AG08395 (cell line): Measurements from ENCODE around the gene RAB3IL1.
"Not testable (repeated sequence)": the region's sequence is repeated elsewhere in the genome, so short reads cannot be mapped to it uniquely, and the experiment has no call there.

Experiments used
- DNase-seq: peaks from one replicate; pipeline ENCODE4 v3.0.0; 2012; ENCODE audit warnings: mixed read lengths, low spot score

The RAB3IL1 gene

DNA sequence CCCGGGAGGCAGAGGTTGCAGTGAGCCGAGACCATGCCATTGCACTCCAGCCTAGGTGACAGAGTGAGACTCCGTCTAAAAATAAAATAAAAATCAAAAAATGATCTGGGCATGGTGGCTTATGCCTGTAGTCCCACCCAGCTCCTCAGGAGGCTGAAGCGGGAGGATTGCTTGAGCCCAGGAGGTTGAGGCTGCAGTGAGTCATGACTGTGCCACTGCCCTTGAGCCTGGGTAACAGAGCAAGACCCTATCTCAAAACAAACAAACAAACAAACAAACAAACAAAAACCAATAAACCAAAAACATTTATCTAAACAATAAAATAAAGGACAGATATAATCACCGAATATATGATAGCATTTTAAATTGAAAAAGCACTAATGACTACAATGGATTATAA lies 36.3 kb upstream of the RAB3IL1 start:
- not testable (repeated sequence) for DNase-seq

DNA sequence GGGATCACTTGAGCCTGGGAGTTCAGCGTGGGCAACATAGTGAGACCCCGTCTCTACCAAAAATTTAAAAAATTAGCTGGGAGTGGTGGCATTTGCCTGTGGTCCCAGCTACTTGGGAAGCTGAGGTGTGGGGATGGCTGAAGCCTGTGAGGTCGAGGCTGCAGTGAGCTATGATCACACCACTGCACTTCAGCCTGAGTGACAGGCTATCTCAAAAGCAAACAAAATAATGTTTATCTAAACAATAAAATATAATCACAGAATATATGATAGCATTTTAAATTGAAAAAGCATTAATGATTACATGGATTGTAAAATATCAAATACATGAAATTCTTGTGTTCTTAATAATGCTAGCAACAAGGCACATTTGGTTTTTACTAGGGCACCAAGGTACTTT lies 35.5 kb upstream of the RAB3IL1 start:
- no peak for DNase-seq

DNA sequence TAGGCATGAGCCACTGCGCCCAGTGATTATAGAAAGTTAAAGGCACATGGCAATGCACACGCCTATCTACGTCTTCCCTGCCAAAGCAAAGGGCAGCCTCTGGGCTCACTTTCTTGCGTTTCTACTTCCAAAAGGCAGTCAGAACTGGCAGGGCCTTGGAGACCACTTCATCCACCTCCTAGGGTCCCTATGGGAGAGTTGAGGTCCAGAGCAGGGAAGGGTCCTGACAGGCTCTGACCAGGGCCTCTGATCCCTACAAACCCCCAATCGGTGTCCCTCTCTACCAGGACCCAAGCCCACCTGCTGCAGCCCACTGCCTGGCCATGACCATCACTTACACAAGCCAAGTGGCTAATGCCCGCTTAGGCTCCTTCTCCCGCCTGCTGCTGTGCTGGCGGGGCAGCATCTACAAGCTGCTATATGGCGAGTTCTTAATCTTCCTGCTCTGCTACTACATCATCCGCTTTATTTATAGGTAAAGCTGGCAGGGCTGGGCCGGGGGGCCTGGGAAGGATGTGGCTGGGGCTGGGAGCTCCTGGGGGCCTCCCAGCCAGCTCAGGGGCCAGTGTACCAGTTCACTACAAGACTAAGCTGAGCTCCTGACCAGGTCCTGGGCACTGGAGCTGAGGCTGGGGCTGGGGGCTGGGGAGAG lies 34.2 kb upstream of the RAB3IL1 start:
- no peak for DNase-seq

DNA sequence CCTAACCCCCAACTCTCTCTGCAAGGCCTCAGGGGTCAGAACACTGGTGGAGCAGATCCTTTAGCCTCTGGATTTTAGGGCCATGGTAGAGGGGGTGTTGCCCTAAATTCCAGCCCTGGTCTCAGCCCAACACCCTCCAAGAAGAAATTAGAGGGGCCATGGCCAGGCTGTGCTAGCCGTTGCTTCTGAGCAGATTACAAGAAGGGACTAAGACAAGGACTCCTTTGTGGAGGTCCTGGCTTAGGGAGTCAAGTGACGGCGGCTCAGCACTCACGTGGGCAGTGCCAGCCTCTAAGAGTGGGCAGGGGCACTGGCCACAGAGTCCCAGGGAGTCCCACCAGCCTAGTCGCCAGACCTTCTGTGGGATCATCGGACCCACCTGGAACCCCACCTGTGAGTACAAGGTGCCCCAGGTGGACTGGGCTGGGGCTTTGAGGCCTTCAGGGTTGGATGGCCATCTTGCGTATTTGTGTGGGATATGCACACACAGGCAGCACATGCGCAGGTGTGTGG lies 32.7 kb upstream of the RAB3IL1 start, which contains the start of gene BEST1:
Gene BEST1, plus strand, starts transcription at position 317 of the 513 bp plus-strand sequence. CDS start 1,456 bp downstream, outside the sequence.
- no peak for DNase-seq

DNA sequence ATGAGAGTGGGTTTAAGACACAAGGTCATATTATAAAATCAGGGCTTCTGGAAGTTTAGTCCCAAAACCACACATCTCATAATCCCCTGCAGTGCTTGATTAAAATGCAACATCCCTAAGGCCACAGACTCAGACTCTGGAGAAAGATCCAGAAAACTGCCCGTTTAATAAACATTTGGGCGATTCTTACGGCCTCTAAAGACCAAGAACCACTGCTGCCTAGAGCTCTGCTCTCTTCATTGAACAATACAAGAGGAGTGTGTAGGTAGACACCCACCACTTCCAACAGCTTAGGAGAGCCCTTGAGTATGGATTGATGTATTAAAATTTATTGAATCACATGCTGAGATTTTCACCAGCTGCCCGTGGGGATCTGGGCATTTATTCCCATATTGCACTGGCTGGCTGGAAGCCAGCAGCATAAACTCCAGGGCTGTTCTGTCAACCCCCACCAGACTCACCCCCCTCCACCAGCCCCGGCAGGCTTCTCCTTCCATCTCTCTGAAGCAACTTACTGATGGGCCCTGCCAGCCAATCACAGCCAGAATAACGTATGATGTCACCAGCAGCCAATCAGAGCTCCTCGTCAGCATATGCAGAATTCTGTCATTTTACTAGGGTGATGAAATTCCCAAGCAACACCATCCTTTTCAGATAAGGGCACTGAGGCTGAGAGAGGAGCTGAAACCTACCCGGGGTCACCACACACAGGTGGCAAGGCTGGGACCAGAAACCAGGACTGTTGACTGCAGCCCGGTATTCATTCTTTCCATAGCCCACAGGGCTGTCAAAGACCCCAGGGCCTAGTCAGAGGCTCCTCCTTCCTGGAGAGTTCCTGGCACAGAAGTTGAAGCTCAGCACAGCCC lies 32.0 kb upstream of the RAB3IL1 start:
- DNase-seq, result peak; percentile 94

DNA sequence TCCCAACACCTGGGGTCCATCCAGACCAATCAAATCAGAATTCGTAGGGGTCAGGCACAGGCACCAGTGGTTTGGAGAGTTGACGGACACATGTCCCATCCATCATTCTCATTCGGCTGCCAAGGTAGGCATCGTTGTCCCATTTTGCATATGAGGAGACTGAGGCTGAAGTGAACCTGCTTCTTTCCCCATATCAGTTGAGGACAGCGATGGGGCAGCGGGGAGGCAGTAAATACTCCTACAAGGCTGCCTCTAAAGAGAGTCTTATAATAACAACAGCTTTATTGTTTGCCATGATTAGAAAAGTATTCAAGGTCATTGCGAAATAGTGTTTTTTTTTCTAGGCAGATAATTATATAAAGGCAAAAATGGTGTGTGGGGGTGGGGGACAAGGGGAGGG lies 31.1 kb upstream of the RAB3IL1 start:
- DNase-seq, result no peak

DNA sequence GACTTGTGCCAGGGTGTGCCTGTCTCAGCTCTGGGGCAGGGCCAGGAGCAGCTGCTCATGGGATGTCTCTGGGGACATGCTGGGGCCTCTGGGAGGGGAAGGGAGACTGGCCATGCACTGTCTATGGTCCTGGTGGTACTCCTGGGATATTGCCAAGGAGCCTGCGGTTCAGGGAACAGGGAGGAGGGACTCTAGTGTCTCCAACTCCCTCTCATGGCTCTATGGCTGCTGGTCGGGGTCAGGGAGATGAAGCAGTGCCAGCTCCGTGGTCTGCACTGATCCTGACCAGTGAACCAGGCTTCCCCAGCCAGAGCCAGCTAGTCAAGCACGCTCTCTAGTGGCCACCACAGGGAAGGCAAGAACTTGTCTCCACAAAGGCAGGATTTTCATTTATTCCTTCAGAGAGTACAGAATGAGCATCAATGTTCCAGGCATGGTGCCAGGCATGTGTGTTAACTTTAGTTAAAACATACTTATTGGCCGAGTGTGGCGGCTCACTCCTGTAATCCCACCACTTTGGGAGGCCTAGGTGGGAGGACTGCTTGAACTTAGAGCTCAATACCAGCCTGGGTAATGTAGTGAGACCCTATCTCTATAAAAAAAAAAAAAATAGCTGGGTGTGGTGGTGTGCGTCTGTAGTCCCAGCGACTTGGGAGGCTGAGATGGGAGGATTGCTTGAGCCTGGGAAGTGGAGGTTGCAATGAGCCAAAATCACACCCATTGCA lies 30.3 kb upstream of the RAB3IL1 start:
- DNase-seq, result peak; percentile 93

DNA sequence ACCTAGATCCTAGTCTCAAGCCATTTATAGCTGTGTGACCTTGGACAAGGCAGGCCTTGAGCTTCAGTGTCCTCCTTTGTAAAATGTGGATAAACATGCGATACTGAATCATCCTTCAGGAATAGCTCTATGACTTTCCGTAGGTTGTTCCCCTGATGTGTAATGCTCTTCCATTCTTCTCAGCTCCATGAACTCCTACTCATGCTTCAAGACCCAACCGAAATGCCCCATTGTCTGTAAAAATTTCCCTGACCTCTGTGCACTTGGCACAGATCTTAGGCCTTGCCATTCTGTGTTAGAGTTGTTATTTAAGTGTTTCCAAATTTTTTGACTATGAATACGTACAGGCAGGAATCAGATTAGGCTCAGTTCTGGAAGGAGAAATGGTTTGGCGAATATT lies 29.5 kb upstream of the RAB3IL1 start:
- no peak for DNase-seq

DNA sequence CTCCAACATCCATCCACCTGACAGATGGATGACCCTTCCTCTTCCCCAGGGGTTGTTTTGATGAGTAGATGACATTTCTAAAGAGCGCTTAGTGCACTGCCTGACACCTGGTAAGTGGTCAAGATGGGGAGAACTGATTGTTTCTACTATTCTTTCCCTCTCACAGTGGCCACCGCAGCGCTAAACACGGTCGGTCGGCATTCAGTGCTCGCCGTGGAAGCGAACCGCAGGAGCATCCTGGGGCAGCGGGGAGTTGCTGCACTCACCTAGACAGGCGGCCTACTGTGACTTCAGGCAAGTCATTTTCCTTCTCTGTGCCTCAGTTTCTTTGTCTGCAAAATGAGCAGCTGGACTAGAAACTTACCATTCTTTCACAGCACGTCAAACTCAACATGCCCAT lies 27.8 kb upstream of the RAB3IL1 start:
- DNase-seq, result no peak

DNA sequence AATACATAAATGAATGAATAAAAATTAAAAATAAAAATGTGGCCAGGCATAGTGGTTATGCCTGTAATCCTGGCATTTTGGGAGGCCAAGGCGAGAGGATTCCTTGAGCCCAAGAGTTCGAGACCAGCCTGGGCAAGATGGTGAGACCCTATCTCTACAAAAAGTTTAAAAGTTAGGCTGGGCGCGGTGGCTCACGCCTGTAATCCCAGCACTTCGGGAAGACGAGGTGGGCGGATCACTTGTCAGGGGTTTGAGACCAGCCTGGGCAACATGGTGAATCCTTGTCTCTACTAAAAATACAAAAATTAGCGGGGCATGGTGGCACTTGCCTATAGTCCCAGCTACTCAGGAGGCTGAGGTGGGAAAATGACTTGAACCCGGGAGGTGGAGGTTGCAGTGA lies 23.1 kb upstream of the RAB3IL1 start:
- DNase-seq, result no peak

DNA sequence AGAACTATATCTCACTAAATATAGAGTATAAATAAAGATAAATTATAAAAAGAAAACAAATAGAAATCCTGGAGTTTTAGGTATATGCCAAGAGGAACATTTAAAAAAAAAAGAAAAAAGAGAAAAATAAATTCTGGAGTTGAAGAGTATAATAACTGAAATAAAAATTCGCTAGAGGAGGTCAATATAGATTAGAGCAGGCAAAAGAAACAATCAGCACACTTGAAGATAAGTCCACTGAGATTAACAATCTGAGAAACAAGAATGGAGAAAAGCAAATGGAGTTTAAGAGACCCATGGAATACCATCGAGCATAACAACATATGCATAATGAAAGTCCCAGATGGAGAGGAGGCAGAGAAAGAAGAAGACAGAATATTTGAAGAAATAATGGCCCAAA lies 18.5 kb upstream of the RAB3IL1 start:
- no peak for DNase-seq

DNA sequence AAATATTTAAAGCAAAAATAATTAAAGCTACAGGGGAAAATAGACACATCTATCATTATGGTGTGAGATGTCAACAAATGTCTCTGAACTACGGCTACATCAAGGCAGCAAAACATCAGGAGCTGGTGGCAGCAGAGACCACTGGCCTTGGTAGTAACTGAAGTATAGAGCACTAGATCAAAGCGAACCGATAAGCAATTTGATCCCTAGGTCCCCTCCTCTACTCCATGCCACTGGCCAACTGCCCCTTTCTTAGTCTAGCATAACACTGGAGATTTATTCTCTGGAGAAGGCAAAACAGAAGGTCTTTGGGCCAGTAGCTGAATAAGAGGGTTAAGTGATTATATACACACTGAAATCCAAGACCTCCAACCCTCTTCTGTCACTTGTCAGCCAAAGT lies 13.6 kb upstream of the RAB3IL1 start:
- no peak for DNase-seq

DNA sequence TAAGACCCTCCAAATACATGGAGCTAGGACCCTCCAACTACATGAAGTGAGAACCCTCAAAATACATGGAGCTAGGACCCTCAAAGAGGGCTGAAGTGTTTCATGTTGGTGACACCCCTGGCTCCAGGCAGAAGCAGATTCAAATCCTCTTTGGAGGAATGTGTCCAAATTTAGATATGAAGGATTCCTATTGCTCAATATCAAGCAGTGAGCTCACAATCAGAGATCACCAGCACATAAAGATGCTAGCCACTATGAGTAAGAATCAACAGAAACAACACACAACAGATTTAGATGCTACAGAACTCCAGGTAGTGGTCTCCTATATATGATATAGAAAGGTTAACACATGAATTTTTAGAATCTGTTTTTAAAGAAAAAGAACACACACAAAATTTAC lies 11.2 kb upstream of the RAB3IL1 start:
- peak; percentile 35 for DNase-seq

DNA sequence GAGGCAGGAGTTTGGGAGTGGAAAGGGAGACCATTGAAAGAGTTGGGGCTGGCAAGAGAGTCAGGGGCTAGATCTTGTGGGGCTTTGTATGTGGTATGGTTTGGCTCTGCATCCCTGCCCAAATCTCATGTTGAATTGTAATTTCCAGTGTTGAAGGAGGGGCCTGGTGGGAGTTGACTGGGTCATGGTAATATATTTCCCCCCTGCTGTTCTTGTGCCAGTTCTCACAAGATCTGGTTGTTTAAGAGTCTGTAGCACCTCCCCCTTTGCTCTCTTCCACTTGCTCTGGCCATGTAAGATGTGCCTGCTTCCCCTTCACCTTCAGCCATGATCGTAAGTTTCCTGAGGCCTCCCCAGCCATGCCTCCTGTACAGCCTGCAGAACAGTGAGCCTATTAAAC lies 10.1 kb upstream of the RAB3IL1 start:
- DNase-seq, result no peak

DNA sequence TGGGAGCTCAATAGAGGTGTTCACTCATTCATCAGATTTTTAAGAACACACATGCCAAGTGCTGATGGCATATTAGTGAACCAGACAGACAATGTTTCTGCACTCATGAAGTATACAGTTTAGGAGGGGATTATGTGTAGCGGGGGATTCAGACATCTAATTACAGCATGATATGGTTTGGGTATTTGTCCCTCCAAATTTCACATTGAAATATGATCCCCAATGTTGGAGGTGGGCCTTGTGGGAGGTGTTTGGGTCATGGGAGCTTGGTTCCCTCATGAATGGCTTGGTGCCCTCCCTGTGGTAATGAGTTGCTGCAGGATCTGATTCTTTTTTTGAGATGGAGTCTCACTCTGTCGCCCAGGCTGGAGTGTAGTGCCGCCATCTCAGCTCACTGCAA lies 8.9 kb upstream of the RAB3IL1 start:
- DNase-seq, result no peak

DNA sequence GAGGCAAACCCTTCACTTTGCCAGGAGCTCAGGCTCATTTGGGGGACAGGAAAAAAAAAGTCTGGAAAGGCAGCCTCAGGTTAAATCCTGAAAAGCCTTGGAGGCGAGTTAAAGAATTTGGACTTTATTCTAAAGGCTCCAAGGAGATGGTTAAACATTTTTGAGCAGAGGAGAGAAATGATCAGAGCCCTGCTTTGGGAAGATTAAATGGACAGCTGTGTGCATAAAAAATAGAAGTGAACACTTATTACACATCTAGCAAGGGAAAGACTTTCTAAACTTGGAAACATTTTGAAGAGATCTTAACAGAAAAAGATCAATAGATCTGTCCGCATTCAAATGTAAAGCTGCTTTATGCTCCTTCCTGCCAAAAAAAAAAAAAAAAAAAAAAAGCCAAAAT lies 8.4 kb upstream of the RAB3IL1 start:
- DNase-seq, result no peak

DNA sequence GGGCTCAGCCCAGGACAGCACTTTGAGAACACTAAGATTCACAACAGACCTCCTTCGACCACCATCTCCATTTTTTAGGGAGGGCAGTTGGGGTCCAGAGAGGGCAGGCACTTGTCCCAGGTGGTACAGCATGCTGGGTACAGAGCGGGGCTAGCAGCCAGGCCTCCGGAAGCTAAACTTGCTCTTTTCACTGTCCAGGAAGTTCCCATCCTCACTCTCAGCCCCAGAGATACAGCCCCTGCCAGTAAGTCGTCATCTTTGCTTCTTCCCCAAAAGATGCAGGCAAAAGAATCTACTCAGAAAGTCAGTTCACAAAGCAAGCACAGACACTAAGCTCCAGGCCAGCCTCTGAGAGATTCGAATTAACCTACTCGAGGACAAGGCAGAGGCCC lies 6.7 kb upstream of the RAB3IL1 start:
- DNase-seq, result no peak

DNA sequence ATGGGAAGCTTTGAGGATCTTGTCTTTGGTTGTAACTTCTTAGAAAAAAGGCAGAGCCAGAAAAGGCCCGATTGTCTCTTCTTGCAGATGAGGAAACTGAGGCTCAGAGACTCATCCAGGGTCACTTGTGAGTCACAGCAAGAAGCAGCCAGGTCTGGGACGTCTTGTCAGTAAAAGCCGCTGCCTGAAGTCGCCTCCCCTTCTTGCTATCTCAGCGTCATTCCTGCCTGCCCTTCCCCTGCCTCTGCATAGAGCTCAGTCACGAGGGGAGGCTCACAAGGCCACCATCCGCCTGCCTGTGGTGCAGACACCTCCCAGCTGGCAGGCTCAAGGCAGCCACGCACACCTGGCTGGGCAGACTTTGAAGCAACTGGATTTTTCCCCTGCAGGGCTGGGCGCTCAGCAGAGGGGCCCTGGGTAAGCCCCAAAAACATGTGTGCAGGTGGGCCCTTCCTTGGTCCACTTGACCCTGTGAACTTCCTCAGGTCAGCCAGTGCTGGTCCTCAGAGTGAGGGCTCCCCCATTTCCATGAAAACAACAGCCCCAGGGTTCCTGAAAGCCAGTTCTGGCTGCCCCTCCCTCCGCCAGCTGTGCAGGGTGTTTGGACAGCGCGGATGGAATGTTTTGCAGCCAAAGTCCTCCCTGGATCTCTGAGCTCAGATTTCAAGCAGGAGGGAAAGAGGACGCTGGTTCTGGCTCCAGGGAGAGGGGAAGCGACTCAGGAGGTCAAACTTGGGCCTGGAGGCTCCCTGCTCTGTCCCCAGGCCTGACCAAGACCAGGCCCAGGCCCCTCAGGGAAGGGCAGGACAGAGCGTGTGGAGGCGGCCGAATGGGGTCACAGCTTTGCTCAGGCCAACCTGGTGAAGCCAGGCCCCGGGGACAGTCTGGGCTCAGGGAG lies 6.0 kb upstream of the RAB3IL1 start:
- DNase-seq, result peak; percentile 63

DNA sequence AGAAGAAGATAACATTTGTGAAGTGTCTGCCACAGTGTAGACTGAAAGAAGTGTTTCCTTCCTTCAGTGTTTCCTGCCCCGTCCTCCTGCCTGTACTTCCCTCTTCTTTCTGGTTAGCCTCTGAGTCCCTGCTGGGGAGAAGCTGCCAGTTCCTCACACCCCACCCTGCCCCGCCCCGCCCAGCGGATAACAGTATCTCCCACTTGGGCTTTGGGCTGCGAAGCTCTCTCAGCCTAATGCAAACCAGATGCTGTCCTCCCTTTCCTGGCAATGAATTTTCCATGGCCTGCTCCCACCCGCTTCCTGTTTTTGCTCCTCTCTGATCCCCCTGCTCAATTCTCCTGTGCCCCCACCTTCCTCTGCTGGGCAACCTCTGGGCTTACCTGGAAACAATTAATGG lies 5.2 kb upstream of the RAB3IL1 start:
- peak; percentile 89 for DNase-seq

DNA sequence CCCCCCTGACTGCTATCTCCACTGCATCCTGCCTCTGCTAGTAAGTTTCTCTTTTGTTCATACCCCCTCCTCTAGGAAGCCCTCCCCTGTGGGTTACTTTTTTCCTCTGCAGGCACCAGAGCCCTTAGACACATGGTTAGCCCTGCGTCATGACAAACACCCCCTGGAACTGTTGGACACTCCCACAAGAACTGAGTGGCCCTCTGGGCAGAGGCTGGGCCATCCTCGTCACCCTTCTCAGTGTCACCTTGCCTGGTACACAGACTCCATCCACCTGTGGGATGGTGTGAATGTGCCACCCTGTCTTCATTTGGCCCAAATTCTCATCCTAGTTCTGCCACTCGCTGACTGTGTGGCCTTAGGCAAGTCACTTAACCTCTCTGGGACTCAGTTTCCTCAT lies 4.1 kb upstream of the RAB3IL1 start:
- DNase-seq, result no peak
